SU-DHL-6 (cell line): Measurements from ENCODE around the gene GRK3.

ENCODE experiments used
- EZH2phosphoT487 ChIP-seq: fragments of 200-600 bp; sonication (generic), shearing (Covaris generic); conservative IDR thresholded peaks from 2 replicates; pipeline ENCODE4 v1.6.1; 2018; ENCODE audit warnings: mild to moderate bottlenecking, antibody characterized with exemption, low read length, moderate library complexity, mixed read lengths
- TF ChIP-seq, protein P1 (sequence below): fragments of 200-600 bp; sonication (generic); IDR thresholded peaks from one replicate; pipeline ENCODE4 v1.5.1; 2017; ENCODE audit warnings: antibody characterized with exemption, mild to moderate bottlenecking, low read length, moderate library complexity; ENCODE audit not compliant: insufficient read depth, poor library complexity, severe bottlenecking

DNA sequence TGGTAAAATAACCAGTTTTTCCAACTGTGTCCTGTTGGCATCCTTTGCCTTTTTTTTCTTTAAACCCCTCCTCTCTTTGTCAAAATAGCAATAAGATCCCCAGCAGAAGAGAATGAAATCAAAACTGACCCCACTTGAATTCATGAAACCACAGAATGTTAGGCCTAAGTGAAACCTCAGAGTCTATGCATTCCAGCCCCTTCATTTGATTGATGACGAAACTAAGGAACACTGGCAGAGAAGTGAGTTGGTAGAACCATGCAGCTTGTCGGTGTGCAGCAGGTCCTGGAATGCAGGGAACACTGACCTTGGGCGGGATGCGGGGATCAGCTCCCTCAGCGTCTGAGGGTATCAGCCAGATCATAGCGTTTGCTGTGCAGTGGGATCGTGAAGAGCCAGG, 57.5 kb downstream of the GRK3 start:
- TF ChIP-seq, protein P1, sequence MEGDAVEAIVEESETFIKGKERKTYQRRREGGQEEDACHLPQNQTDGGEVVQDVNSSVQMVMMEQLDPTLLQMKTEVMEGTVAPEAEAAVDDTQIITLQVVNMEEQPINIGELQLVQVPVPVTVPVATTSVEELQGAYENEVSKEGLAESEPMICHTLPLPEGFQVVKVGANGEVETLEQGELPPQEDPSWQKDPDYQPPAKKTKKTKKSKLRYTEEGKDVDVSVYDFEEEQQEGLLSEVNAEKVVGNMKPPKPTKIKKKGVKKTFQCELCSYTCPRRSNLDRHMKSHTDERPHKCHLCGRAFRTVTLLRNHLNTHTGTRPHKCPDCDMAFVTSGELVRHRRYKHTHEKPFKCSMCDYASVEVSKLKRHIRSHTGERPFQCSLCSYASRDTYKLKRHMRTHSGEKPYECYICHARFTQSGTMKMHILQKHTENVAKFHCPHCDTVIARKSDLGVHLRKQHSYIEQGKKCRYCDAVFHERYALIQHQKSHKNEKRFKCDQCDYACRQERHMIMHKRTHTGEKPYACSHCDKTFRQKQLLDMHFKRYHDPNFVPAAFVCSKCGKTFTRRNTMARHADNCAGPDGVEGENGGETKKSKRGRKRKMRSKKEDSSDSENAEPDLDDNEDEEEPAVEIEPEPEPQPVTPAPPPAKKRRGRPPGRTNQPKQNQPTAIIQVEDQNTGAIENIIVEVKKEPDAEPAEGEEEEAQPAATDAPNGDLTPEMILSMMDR = no peak
- TF ChIP-seq EZH2phosphoT487 = no peak
